Activated B cell treated with CpG ODN at 0.5 μM for 24 hours (primary cell): ENCODE data around the gene VPS9D1. TPM values are rescaled to one million over a fixed set of nuclear protein-coding genes. Genes with fewer than 3 reads are reported as not detected.
"Not testable (repeated sequence)": the region's sequence is repeated elsewhere in the genome, so short reads cannot be mapped to it uniquely, and the experiment has no call there.

Source experiments
- ATAC-seq: fragments of 200-7000 bp; cut with Tn5 transposase; one replicate; pipeline ENCODE4 v1.10.0; 2021; ENCODE audit warnings: low read depth, mild to moderate bottlenecking, moderate library complexity
- CTCF ChIA-PET: fragments of 350-600 bp; sonication (Branson Sonifier 250); formaldehyde crosslinking; loops from one replicate; lab custom pipeline; 2021; ENCODE audit warnings: antibody characterized with exemption; lab: Charles Lee
- POLR2A ChIA-PET: fragments of 350-600 bp; sonication (Branson Sonifier 250); formaldehyde crosslinking; loops from one replicate; lab custom pipeline; 2021; ENCODE audit warnings: antibody characterized with exemption; lab: Charles Lee
- DNase-seq: peaks from one replicate; pipeline ENCODE4 v3.0.0; 2022
- H3K27ac Mint-ChIP-seq: one replicate; pipeline ENCODE4 v1.8.0; 2020; ENCODE audit warnings: mixed read lengths
- H3K27me3 Mint-ChIP-seq: one replicate; pipeline ENCODE4 v1.8.0; 2021; ENCODE audit warnings: mixed read lengths
- H3K36me3 Mint-ChIP-seq: one replicate; pipeline ENCODE4 v1.8.0; 2021; ENCODE audit warnings: low read depth, mixed read lengths
- H3K4me1 Mint-ChIP-seq: one replicate; pipeline ENCODE4 v1.8.0; 2021; ENCODE audit warnings: mixed read lengths
- H3K4me3 Mint-ChIP-seq: one replicate; pipeline ENCODE4 v1.8.0; 2020; ENCODE audit warnings: mild to moderate bottlenecking, mixed read lengths
- H3K9me3 Mint-ChIP-seq: one replicate; pipeline ENCODE4 v1.8.0; 2020; ENCODE audit warnings: mixed read lengths
- intact Hi-C: fragments of 100-400 bp; cut with micrococcal nuclease; formaldehyde crosslinking; loops from one replicate; pipeline ENCODE4 v1.15.1; 2024
- total RNA-seq: library from RNA; stranded (reverse); gene quantifications from 2 replicates; pipeline ENCODE4 v1.2.3, GENCODE V29; 2022
- TF ChIP-seq, protein P1 (sequence below): fragments of 200-600 bp; IDR thresholded peaks from one replicate; pipeline ENCODE4 v1.8.0; 2022; ENCODE audit warnings: antibody characterized with exemption, mild to moderate bottlenecking

The VPS9D1 gene
- total RNA-seq, 1 donor from 2014 or later: 7.4 TPM

DNA sequence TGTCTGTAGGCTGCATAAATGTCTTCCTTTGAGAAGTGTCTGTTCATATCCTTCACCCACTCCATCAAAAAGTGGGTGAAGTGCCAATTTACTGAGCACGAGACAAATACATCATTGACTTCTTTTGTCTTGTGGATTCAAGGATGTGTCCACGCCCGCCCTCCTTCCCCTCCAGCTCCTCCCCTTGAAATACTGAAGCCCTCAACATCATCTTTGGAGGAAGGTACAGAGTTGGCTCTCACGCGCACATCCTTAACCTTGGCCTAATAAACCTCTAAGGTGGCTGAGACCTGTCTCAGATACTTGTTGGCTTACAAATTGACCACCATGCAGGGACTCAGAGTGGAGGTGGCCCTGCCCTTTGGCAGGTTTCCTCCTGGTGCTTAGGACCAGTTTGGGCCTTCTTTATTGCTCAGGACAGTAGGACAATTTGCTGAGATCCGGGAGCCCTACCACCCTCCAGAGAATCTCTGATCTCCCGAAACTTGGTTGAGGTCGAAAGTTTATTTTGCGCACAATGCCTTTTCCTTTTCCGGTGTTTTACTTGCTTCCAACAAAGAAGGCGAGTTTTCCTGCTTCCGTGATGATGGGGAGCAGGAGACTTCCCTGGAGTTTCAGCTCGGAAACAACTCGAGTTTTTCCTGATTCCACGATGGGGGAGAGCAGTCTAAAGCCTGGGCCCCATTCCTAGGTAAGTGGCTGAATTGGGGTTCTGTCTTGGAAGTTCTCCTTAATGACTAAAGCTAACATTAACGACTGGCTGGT is 48.3 kb downstream of the VPS9D1 start:
- no peaks in the 10 kb centered on the region for H3K27me3 Mint-ChIP-seq

DNA sequence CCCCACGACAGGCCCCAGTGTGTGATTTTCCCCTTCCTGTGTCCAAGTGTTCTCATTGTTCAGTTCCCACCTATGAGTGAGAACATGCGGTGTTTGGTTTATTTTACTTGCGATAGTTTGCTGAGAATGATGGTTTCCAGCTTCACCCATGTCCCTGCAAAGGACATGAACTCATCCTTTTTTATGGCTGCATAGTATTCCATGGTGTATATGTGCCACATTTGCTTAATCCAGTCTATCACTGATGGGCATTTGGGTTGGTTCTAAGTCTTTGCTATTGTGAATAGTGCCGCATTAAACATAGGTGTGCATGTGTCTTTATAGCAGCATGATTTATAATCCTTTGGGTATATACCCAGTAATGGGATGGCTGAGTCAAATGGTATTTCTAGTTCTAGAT is 49.1 kb downstream of the VPS9D1 start:
- H3K4me1 Mint-ChIP-seq, H3K27ac Mint-ChIP-seq, H3K36me3 Mint-ChIP-seq, CTCF ChIA-PET, intact Hi-C loops, ATAC-seq, H3K27me3 Mint-ChIP-seq, H3K9me3 Mint-ChIP-seq, H3K4me3 Mint-ChIP-seq, DNase-seq: not testable (repeated sequence)
- POLR2A ChIA-PET: interaction anchor here (0.6 kb wide), 1 partner anchor 15 kb away, joined by 3 read pairs; the partner anchor contains the start of gene CDK10

More for the DNA sequence above, 48.3 kb downstream of the VPS9D1 start:
- ATAC-seq: no peak
- no peak for DNase-seq
- POLR2A ChIA-PET: no interaction called here
- intact Hi-C loops: no loop called here
- H3K36me3 Mint-ChIP-seq: no peaks in the 10 kb centered on the region
- TF ChIP-seq, protein P1, sequence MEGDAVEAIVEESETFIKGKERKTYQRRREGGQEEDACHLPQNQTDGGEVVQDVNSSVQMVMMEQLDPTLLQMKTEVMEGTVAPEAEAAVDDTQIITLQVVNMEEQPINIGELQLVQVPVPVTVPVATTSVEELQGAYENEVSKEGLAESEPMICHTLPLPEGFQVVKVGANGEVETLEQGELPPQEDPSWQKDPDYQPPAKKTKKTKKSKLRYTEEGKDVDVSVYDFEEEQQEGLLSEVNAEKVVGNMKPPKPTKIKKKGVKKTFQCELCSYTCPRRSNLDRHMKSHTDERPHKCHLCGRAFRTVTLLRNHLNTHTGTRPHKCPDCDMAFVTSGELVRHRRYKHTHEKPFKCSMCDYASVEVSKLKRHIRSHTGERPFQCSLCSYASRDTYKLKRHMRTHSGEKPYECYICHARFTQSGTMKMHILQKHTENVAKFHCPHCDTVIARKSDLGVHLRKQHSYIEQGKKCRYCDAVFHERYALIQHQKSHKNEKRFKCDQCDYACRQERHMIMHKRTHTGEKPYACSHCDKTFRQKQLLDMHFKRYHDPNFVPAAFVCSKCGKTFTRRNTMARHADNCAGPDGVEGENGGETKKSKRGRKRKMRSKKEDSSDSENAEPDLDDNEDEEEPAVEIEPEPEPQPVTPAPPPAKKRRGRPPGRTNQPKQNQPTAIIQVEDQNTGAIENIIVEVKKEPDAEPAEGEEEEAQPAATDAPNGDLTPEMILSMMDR: no peak
- CTCF ChIA-PET: no interaction called here
- H3K4me1 Mint-ChIP-seq: peaks cover 2% of the 10 kb centered on the region
- H3K27ac Mint-ChIP-seq: no peak overlapping the region
- no peaks in the 10 kb centered on the region for H3K9me3 Mint-ChIP-seq
- H3K4me3 Mint-ChIP-seq: no peak overlapping the region

DNA sequence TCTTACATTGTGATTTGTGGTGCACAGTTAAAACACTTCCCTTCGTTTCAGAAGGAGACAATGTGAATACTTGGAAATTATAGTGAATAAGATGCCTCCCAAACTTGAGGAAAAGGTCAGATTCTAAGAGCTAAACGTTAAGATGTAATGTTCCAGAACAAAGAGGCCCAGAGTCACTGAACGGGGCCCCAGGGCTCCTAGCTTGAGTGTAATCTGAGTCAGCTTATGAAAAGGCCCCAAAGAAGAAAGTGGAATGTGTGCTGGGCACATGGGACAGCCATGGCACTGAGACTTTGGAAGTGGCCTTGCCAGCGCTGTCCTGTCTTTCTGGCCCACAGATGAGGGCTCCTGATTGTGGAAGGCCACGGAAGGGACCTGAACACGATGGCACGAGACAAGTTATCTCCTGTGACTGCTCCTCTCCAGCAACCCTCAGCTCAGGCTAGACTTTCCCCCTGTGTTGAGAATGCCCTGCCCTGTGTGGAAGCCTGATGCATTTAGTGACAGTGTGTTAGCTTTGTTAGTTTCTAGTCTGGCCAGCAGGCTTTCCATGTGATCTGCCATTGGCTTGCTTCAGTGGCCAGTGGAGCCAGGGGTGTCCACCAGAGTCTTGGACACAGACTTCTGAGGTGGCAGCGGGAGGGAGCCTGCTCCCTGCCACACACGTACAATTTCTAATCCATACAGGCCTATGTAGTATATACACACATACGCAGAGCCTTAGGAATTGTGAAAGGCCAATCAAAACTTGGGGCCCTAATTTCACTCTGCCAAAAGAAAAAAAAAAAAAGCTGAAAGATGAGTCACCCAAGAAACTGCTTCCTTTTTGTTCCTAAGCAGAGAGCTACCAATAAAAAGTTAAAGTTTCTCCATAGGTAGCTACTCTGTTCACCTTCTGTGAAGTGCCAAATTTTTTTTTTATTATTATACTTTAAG is 49.9 kb downstream of the VPS9D1 start:
- Mint-ChIP-seq H3K4me1 (peaks cover 2% of the 10 kb centered on the region), H3K27me3 (no peaks in the 10 kb centered on the region), H3K27ac (no peak overlapping the region), H3K36me3 (no peaks in the 10 kb centered on the region), H3K9me3 (no peaks in the 10 kb centered on the region), H3K4me3 (no peak overlapping the region)
- POLR2A ChIA-PET: interaction anchor here (0.6 kb wide), 1 partner anchor 16 kb away, joined by 3 read pairs; the partner anchor contains the start of gene CDK10
- TF ChIP-seq, protein P1: no peak
- intact Hi-C loops: no loop called here
- ATAC-seq (no peak), DNase-seq (no peak)
- CTCF ChIA-PET: interaction anchor here (1.3 kb wide), 1 partner anchor 29 kb away, joined by 3 read pairs; no protein-coding TSS in a partner anchor

DNA sequence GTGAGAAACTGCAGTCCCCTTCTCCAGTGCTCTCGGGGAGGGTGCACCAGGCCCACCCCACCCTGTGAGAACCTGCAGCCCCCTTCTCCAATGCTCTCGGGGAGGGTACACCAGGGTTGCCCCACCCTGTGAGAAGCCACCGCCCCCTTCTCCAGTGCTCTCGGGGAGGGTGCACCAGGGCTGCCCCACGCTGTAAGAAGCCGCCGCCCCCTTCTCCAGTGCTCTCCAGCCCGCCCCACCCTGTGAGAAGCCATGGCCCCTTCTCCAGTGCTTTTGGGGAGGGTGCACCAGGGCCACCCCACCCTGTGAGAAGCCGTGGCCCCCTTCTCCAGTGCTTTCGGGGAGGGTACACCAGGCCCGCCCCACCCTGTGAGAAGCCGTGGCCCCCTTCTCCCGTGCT is 50.9 kb downstream of the VPS9D1 start:
- Mint-ChIP-seq H3K27ac (no peak overlapping the region), H3K4me3 (no peak overlapping the region), H3K27me3 (no peaks in the 10 kb centered on the region), H3K36me3 (no peaks in the 10 kb centered on the region), H3K9me3 (no peaks in the 10 kb centered on the region), H3K4me1 (peaks cover 2% of the 10 kb centered on the region)
- no peak for ATAC-seq
- CTCF ChIA-PET: no interaction called here
- POLR2A ChIA-PET: no interaction called here
- intact Hi-C loops: no loop called here
- TF ChIP-seq, protein P1: no peak
- DNase-seq: no peak

DNA sequence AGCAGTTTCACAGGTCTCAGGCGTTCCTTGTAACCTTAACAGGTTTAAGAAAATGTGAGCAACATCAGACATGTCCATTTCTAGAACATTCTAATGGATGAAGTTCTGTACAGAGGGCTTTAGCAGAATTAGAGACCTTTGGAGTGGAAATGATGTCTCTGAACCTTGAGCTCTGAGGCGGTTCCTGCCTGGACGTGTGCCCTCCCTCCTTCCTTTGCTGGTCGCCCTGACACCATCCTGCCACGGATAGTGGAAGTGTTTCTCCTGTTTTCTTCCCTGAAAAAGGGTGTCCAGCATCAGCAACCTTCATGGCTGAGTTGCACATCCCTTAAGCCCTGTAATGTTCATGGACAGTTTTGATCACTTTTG is 51.9 kb downstream of the VPS9D1 start:
- H3K4me1 Mint-ChIP-seq: peaks cover 2% of the 10 kb centered on the region
- no peak overlapping the region for H3K27ac Mint-ChIP-seq
- ATAC-seq (no peak), DNase-seq (no peak)
- intact Hi-C loops: no loop called here
- ChIA-PET POLR2A (no interaction called here), CTCF (no interaction called here)
- H3K4me3 Mint-ChIP-seq: no peak overlapping the region
- TF ChIP-seq, protein P1: no peak
- H3K36me3 Mint-ChIP-seq: peaks cover 3% of the 10 kb centered on the region
- no peaks in the 10 kb centered on the region for H3K27me3 Mint-ChIP-seq
- H3K9me3 Mint-ChIP-seq: no peaks in the 10 kb centered on the region
